ENCODE measurements around the gene PEX26.

- TF ChIP-seq CTCF (IDR thresholded peaks at IDR 0.05), result no peak
- TF ChIP-seq POLR2AphosphoS5 (IDR thresholded peaks at IDR 0.05; ENCODE audit: low read depth, low read length), result no peak
- no peak for TF ChIP-seq REST (IDR thresholded peaks at IDR 0.05; ENCODE audit: insufficient read depth in 1 of 2, low read depth in 2 of 2, low read length in 1 of 2)
Observed at GRCh38 chr22:18081416-18081815, 3.6 kb downstream of the PEX26 start.
